Peyer's patch (tissue), 4 donors: ENCODE measurements around the gene TATDN3. TPM values are rescaled to one million over a fixed set of nuclear protein-coding genes. Genes with fewer than 3 reads are reported as not detected.

Experiments used
- DNase-seq, 3 donors: peaks; one replicate each; pipeline ENCODE4 v3.0.0-alpha.2; 2017 to 2019
- H3K27ac ChIP-seq, 4 donors: fragments of 200-600 bp; sonication (generic); one replicate each; pipeline ENCODE4 v1.5.1; 2016 to 2019
- H3K27me3 ChIP-seq, 2 donors: fragments of 200-600 bp; sonication (generic); one replicate each; pipeline ENCODE4 v1.5.1; 2019
- H3K36me3 ChIP-seq, 3 donors: fragments of 200-600 bp; sonication (generic); one replicate each; pipeline ENCODE4 v1.5.1; 2016 to 2019
- H3K4me1 ChIP-seq, 4 donors: fragments of 200-600 bp; sonication (generic); one replicate each; pipeline ENCODE4 v1.5.1; 2016 to 2019
- H3K4me3 ChIP-seq, 4 donors: fragments of 200-600 bp; sonication (generic); 1 replicate in 3 of 4; 2 replicates in 1 of 4; pipeline ENCODE4 v1.5.1; 2016 to 2019; ENCODE audit warnings: mild to moderate bottlenecking in 1 of 4
- H3K9me3 ChIP-seq, 4 donors: fragments of 200-600 bp; sonication (generic); one replicate each; pipeline ENCODE4 v1.5.1; 2016 to 2019; ENCODE audit warnings: mild to moderate bottlenecking in 1 of 4
- CTCF ChIP-seq, 6 experiments: fragments of 450-650 bp in 4 of 6; fragments of 200-600 bp in 2 of 6; sonication (generic) in 1 of 6; IDR thresholded peaks; one replicate each; pipeline ENCODE4 v1.5.1; 2017 to 2019; ENCODE audit warnings: antibody characterized with exemption in 6 of 6, mild to moderate bottlenecking in 3 of 6, moderate library complexity in 1 of 6
- POLR2A ChIP-seq, 2 donors: fragments of 450-650 bp; IDR thresholded peaks; one replicate each; pipeline ENCODE4 v1.5.1; 2017; ENCODE audit warnings: antibody characterized with exemption in 2 of 2, mild to moderate bottlenecking in 2 of 2, moderate library complexity in 2 of 2
- total RNA-seq, 4 donors: library from RNA; depleted of rRNA; stranded (reverse); fragments of >200 nt; gene quantifications; one replicate each; pipeline ENCODE4 v1.1.0, GENCODE V29; 2016

The TATDN3 gene
- total RNA-seq, 4 donors from 2014 or later: 5.8 to 22.3 (median 12.8) TPM

- Histone ChIP-seq H3K27ac (peak overlapping the region in 3 of 4 donors; percentile 1 to 58 (median 6)), H3K4me3 (peak overlapping the region in 1 of 4 donors; percentile 6), H3K36me3 (peaks cover 0 to 5% (median 0%) of the 10 kb centered on the region in 3 donors), H3K27me3 (no peaks in the 10 kb centered on the region), H3K4me1 (peaks cover 0 to 16% (median 0%) of the 10 kb centered on the region in 4 donors), H3K9me3 (no peaks in the 10 kb centered on the region)
- no peak for DNase-seq
- no peak for TF ChIP-seq CTCF (IDR thresholded peaks at IDR 0.05)
- TF ChIP-seq POLR2A (IDR thresholded peaks at IDR 0.05): no peak
Observed at GRCh38 chr1:212752252-212752933, 39.3 kb upstream of the TATDN3 start.

- Histone ChIP-seq H3K9me3 (no peaks in the 10 kb centered on the region), H3K36me3 (peaks cover 0 to 5% (median 0%) of the 10 kb centered on the region in 3 donors), H3K27ac (peak overlapping the region in 3 of 4 donors; percentile 6 to 58 (median 45)), H3K4me1 (peaks cover 0 to 16% (median 0%) of the 10 kb centered on the region in 4 donors), H3K27me3 (no peaks in the 10 kb centered on the region), H3K4me3 (peak overlapping the region in 2 of 4 donors; percentile 6 to 12)
- TF ChIP-seq CTCF (IDR thresholded peaks at IDR 0.05) (no peak), POLR2A (IDR thresholded peaks at IDR 0.05) (no peak)
- no peak for DNase-seq
Observed at GRCh38 chr1:212752934-212753497, 38.7 kb upstream of the TATDN3 start.

- no peak for DNase-seq
- H3K4me3 ChIP-seq: no peak overlapping the region
- no peaks in the 10 kb centered on the region for H3K27me3 ChIP-seq
- peaks cover 0 to 5% (median 0%) of the 10 kb centered on the region in 3 donors for H3K36me3 ChIP-seq
- H3K9me3 ChIP-seq: no peaks in the 10 kb centered on the region
- no peak overlapping the region for H3K27ac ChIP-seq
- H3K4me1 ChIP-seq: peaks cover 0 to 16% (median 0%) of the 10 kb centered on the region in 4 donors
- TF ChIP-seq POLR2A (IDR thresholded peaks at IDR 0.05): no peak
- no peak for TF ChIP-seq CTCF (IDR thresholded peaks at IDR 0.05)
Observed at GRCh38 chr1:212753749-212754148, 37.9 kb upstream of the TATDN3 start.

DNA sequence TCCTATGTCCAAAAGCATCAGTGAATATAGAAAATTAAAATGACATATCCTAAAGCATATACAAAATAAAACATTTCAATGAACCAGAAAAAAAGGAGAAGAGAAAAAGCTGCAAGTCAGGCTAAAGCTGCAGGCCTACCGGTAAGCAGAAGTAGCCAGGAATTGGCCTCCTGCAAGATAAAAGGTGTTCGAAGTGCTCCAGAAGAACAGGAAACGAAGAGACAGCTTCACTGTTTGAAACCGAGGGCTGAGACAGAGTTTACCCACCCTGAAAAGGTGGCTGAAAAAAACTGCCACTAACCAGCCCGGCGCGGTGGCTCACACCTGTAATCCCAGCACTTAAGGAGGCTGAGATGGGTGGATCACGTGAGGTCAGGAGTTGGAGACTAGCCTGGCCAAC is 37.5 kb upstream of the TATDN3 start:
- Histone ChIP-seq H3K4me1 (peaks cover 0 to 16% (median 0%) of the 10 kb centered on the region in 4 donors), H3K27me3 (no peaks in the 10 kb centered on the region), H3K36me3 (peaks cover 0 to 5% (median 0%) of the 10 kb centered on the region in 3 donors), H3K9me3 (no peaks in the 10 kb centered on the region), H3K27ac (no peak overlapping the region), H3K4me3 (no peak overlapping the region)
- no peak for DNase-seq
- no peak for TF ChIP-seq CTCF (IDR thresholded peaks at IDR 0.05)
- no peak for TF ChIP-seq POLR2A (IDR thresholded peaks at IDR 0.05)

DNA sequence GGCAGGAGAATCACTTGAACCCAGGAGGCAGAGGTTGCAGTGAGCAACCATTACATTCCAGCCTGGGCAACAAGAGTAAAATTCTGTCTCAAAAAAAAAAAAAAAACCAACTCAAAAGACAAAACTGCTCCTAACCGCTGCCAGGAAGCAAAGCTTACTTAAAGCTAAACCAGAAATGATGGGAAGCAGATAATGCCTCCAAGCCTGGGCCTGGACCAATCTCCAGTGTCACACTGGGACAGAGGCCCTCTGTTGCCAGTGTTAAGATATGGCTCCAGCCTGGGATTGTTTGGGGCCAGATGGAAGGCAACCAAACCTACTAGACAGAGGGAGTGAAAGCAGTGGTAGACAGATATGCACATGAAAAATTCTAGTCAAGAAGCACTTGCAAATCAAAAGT is 37.0 kb upstream of the TATDN3 start:
- no peak for TF ChIP-seq POLR2A (IDR thresholded peaks at IDR 0.05)
- H3K4me3 ChIP-seq: no peak overlapping the region
- DNase-seq: no peak
- no peaks in the 10 kb centered on the region for H3K9me3 ChIP-seq
- peaks cover 0 to 15% (median 0%) of the 10 kb centered on the region in 4 donors for H3K4me1 ChIP-seq
- H3K27ac ChIP-seq: no peak overlapping the region
- peaks cover 0 to 5% (median 0%) of the 10 kb centered on the region in 3 donors for H3K36me3 ChIP-seq
- H3K27me3 ChIP-seq: no peaks in the 10 kb centered on the region

DNA sequence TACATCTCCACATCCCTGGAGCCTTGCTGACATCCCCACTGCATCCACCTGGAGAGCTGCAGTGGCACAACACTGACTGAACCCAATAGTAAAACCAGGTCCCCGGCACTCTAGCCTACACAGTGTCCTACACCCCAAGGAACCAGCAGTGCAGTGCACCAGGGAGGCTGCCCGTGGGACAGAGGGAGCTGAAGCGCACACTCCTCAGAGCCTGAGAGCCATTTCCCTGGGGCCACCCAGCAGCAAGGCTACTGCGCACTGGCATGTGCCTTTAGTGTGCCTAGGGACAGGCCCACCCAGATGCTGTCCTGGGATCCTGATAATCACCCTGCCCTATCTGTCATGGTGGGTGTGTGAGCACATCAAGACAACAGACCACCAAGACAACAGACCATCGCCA is 32.0 kb upstream of the TATDN3 start:
- Histone ChIP-seq H3K9me3 (no peaks in the 10 kb centered on the region), H3K27ac (no peak overlapping the region), H3K27me3 (no peaks in the 10 kb centered on the region), H3K4me1 (no peaks in the 10 kb centered on the region), H3K36me3 (peaks cover 0 to 5% (median 0%) of the 10 kb centered on the region in 3 donors), H3K4me3 (no peak overlapping the region)
- DNase-seq: no peak
- TF ChIP-seq POLR2A (IDR thresholded peaks at IDR 0.05): no peak
- TF ChIP-seq CTCF (IDR thresholded peaks at IDR 0.05): no peak
